22Rv1 (cell line): Measurements from ENCODE around the gene COL6A2.

ENCODE experiments used
- H3K27ac ChIP-seq: fragments of 450-650 bp; 2 replicates; pipeline ENCODE4 v1.5.1; 2017
- CTCF ChIP-seq: fragments of 450-650 bp; IDR thresholded peaks from 2 replicates; pipeline ENCODE4 v1.5.1; 2017; ENCODE audit warnings: mild to moderate bottlenecking
- ZFX ChIP-seq: fragments of 450-650 bp; IDR thresholded peaks from 2 replicates; pipeline ENCODE4 v1.6.1; 2017; ENCODE audit warnings: antibody characterized with exemption, borderline replicate concordance

COL6A2 gene

GRCh38 chr21:46078322-46078977 is 19.5 kb upstream of the COL6A2 start:
- TF ChIP-seq CTCF (no peak), ZFX (no peak)
- H3K27ac ChIP-seq: no peak overlapping the region

- no peak for TF ChIP-seq ZFX
- no peak overlapping the region for H3K27ac ChIP-seq
These were observed 18.9 kb upstream of the COL6A2 start for GRCh38 chr21:46078978-46079351.

GRCh38 chr21:46079352-46080170 is 18.4 kb upstream of the COL6A2 start:
- no peak overlapping the region for H3K27ac ChIP-seq
- TF ChIP-seq ZFX (no peak), CTCF (no peak)

GRCh38 chr21:46080171-46081021 is 17.5 kb upstream of the COL6A2 start:
- no peak for TF ChIP-seq CTCF
- no peak for TF ChIP-seq ZFX
- H3K27ac ChIP-seq: no peak overlapping the region

- no peak overlapping the region for H3K27ac ChIP-seq
- TF ChIP-seq CTCF (no peak), ZFX (no peak)
These were observed 16.7 kb upstream of the COL6A2 start for GRCh38 chr21:46081022-46081861.

GRCh38 chr21:46081862-46082712 is 15.8 kb upstream of the COL6A2 start:
- TF ChIP-seq CTCF (no peak), ZFX (no peak)

More at GRCh38 chr21:46081862-46082712, 15.8 kb upstream of the COL6A2 start:
- no peak overlapping the region for H3K27ac ChIP-seq
